Peyer's patch (tissue), 4 donors: Measurements from ENCODE around the gene RBM20.

ENCODE experiments used
- POLR2A ChIP-seq, 2 donors: fragments of 450-650 bp; IDR thresholded peaks; one replicate each; pipeline ENCODE4 v1.5.1; 2017; ENCODE audit warnings: antibody characterized with exemption in 2 of 2, mild to moderate bottlenecking in 2 of 2, moderate library complexity in 2 of 2
- TF ChIP-seq, protein P1 (sequence below), 6 experiments: fragments of 450-650 bp in 4 of 6; fragments of 200-600 bp in 2 of 6; sonication (generic) in 1 of 6; IDR thresholded peaks; one replicate each; pipeline ENCODE4 v1.5.1; 2017 to 2019; ENCODE audit warnings: antibody characterized with exemption in 6 of 6, mild to moderate bottlenecking in 3 of 6, moderate library complexity in 1 of 6

DNA sequence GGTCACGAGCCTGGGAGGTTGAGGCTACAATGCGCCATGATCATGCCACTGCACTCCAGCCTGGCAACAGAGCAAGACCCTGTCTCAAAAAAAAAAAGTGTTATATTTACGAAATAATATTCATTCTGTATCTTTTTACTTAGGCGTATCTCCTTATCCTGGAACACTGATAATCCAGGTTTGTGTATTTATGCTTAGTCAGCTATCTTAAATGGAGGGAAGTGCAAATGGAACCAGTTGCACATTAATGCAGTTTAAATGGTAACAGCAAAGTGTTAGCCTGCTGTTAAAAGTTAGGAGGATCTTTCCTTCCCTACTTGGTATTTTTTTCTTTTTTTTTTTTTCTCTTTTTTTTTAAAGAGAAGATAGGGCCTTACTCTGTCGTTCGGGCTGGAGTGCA is 36.0 kb upstream of the RBM20 start:
- TF ChIP-seq, protein P1, sequence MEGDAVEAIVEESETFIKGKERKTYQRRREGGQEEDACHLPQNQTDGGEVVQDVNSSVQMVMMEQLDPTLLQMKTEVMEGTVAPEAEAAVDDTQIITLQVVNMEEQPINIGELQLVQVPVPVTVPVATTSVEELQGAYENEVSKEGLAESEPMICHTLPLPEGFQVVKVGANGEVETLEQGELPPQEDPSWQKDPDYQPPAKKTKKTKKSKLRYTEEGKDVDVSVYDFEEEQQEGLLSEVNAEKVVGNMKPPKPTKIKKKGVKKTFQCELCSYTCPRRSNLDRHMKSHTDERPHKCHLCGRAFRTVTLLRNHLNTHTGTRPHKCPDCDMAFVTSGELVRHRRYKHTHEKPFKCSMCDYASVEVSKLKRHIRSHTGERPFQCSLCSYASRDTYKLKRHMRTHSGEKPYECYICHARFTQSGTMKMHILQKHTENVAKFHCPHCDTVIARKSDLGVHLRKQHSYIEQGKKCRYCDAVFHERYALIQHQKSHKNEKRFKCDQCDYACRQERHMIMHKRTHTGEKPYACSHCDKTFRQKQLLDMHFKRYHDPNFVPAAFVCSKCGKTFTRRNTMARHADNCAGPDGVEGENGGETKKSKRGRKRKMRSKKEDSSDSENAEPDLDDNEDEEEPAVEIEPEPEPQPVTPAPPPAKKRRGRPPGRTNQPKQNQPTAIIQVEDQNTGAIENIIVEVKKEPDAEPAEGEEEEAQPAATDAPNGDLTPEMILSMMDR (IDR thresholded peaks at IDR 0.05) = no peak
- TF ChIP-seq POLR2A (IDR thresholded peaks at IDR 0.05) = no peak
